LNCAP (cell line): Measurements from ENCODE around the gene GATA2.
A peak's percentile ranks its signal among the peaks of the same experiment; 100 is the strongest.

Experiments
- TF ChIP-seq, protein P1 (sequence below): fragments of 450-650 bp; IDR thresholded peaks from 2 replicates; pipeline ENCODE4 v1.5.1; 2017; ENCODE audit warnings: mild to moderate bottlenecking

Gene GATA2

DNA sequence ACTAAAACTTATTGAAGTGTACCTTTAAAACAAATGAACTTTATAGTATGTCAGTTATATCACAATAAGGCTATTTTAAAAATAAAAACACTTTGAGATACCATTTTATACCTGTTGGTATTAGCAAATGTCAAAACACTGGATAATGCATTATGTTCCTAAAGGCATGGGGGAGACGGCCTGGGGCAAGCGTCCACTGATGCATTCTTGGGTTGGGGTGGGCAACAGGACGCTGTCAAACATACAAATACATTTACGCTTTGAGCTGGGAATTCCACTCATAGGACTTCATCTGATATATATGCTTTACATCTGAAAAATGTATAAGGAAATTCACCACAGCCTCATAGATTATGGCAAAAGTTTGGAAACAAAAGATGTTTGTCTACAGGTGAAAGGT lies 7.6 kb upstream of the GATA2 start:
- TF ChIP-seq, protein P1, sequence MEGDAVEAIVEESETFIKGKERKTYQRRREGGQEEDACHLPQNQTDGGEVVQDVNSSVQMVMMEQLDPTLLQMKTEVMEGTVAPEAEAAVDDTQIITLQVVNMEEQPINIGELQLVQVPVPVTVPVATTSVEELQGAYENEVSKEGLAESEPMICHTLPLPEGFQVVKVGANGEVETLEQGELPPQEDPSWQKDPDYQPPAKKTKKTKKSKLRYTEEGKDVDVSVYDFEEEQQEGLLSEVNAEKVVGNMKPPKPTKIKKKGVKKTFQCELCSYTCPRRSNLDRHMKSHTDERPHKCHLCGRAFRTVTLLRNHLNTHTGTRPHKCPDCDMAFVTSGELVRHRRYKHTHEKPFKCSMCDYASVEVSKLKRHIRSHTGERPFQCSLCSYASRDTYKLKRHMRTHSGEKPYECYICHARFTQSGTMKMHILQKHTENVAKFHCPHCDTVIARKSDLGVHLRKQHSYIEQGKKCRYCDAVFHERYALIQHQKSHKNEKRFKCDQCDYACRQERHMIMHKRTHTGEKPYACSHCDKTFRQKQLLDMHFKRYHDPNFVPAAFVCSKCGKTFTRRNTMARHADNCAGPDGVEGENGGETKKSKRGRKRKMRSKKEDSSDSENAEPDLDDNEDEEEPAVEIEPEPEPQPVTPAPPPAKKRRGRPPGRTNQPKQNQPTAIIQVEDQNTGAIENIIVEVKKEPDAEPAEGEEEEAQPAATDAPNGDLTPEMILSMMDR: no peak

DNA sequence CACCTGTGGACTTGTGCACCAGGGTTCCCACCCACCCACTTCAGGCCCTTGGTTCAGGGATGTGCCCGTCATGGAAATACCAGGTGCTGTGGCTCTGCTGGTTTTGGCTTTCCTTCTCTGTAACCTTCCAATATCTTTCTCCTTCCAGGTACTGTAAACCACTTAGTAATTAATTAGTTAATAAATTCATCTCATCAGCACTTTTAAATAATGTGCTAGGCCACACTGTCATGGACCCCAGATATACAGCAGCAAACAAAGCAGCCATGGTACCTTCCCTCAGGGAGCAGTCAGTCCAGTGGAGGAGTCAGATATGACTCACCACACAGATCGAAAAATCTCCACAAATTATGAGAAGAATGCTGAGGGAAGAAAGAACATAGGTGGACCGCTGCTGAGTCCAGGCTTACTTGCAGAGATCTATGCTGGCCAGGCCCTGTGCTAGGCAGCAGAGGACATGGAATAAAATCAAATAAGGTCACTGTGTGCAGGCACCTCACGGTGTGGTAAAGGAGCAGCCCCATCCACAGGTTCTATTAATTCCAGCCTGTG lies 6.8 kb upstream of the GATA2 start:
- TF ChIP-seq, protein P1: no peak

DNA sequence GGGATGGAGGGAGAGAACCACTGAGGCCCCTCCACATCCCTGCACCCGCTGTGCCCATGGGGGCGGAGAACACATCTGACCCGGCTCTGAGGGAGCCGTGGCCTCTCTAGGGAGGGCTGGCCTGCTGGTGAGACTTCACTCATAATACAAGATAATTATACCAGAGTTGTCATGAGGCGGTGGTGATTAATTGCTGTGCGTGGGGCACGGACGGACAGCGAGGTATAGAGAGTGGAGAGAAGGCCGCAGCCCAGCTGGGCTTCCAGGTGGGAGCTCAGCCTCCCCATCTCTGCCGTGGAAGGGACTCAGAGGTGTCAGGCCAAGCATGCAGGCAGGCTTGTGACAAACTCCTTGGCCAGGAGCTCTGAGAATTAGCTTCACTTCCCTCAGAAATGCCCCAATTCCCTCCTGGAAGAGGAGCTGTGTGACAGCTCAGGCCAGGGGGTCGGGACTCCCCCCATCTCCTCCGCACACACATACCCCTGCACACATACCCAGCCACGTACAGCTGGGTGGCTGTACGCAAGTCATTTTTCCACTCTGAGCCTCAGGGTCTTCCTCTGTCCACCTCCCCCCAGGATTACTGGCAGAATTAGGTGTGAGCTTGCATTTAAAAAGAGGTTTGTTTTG lies 6.0 kb upstream of the GATA2 start:
- TF ChIP-seq, protein P1: no peak

DNA sequence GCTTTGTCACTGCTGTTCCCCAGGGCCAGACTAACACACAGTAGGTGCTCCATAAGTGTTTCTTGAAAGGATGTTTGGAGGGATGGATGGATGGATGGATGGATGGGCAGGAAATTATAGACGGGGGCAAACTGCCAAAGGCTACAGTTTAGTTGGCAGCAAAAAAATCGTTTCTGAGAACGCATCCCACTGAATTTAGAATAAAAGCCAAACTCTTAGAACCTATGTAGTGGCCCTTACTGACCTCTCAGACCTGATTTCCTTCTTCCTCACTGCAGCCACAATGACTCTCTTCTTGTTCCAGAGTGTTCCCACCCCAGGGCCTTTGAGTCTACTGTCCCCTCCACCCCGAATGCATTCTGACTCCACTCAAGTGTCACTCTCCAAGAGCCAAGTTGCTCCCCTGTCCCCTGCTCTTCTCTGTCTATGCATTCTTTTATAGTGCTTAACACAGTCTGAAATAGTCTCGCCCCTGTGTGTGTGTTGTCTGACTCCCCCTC lies 5.2 kb upstream of the GATA2 start:
- TF ChIP-seq, protein P1: peak; percentile 19; the same call in 1 of the 2 replicates

DNA sequence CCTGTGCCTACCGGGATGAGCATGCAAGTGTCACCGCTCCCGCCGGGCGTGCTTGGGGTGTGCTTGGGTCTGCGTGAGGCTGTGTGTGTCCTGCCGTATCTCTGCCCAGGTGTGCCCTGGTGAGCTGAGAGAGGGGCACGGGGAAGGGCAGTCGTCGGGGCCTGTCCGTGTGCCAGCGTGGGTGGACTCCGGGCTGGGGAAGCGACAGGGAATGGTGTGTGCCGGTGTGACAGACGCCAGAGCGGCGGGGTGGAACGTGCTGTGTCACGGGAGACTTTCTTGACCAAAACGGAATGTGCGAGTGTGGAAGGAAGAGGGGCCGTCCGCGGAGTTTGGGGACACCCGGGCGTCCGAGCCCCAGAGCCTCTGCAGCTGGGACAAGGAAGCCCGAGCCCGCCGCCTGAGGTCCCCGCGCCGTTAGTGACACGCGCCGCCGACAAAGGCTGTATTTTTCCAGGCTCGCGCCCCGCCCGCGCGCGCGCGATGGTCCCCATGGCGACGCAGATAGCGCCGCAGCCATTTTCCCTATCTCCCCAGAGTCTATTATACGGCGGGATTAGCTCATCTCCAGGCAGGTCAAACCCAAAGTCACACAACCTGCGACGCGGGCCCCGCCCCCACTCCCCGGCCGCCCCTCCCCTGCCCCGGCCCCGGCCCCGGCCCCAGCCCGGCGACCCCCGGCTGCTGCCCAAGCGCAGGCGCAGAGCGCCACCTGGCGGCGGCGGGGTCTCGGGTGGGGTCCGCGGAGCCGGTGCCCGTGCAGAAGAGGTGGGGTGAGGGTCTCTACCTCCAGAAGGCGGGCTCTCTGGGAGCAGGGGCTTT lies 4.5 kb upstream of the GATA2 start:
- TF ChIP-seq, protein P1: peak; percentile 89

DNA sequence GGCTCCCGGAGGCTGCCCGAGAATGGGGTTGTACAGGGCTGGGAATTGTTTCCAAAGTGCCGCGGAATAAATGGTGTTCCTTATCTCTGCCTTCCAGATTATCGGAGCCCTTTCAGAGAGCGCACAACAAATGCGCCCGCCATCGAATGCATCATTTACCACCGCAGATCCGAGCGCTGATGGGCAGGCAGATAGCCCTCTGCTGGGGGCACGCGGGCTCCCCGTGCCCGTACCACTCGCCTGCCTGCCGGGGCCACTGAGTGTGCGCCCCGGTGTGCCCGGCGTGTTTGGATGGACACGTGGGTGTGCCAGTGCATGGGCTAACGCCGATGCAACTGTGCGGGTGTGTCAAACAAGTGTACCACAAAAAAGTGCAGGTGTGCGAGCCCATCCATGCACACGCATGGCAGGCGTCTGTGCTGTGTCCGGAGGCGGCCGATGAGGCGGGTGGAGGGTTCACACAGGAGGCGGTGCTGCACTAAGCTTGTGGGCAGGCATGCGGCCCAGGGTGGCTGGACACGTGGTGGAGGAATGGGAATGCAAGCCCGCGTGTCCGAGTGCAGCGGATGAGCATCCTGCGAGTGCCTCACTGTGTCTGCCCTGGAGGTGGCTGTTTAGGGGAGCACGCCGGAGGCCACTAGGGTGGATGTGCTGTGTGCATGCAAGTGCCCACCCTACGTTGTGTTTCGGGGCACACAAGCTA lies 3.8 kb upstream of the GATA2 start:
- TF ChIP-seq, protein P1: no peak

DNA sequence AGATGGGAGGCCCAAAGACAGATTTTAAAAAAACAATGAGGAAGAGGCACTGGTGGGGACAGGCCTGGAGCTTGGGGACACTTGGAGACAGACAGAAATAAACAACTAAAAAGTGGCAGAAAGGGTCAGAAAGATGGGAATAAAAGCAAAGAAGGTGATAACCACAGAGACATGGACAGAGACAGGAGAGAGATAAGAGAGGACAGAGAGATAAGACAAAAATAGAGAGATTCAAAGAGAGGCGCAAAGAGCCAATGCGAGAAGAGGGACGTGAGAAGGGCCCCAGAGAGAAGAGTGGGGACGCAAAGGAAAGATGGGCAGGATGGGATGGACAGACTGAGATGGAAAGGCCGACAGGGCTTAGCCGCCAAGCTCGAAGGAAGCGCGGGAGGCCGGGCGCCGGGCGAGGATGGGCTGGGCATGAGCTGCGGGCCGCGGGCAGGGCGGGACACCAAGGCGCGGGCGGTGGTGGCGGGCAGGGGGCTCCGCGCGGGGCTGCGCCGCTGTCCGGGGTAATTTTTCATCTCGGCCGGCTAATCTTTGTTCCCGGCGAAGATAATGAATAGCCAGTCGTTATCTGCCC lies 3.1 kb upstream of the GATA2 start:
- TF ChIP-seq, protein P1: no peak
